Mesodermal cell (in vitro differentiated cells): ENCODE measurements around the gene YIPF2.
A peak's percentile ranks its signal among the peaks of the same experiment; 100 is the strongest.

Source experiments
- H3K27ac ChIP-seq: 2 replicates; pipeline ENCODE4 v1.7.0; 2013; ENCODE audit warnings: mild to moderate bottlenecking, low read depth, low read length, moderate library complexity; ENCODE audit not compliant: severe bottlenecking
- H3K36me3 ChIP-seq: 2 replicates; pipeline ENCODE4 v1.7.1; 2013; ENCODE audit warnings: mild to moderate bottlenecking, low read length, moderate library complexity; ENCODE audit not compliant: control insufficient read depth, insufficient read depth
- H3K4me1 ChIP-seq: one replicate; pipeline ENCODE4 v1.7.1; 2013; ENCODE audit warnings: mild to moderate bottlenecking, low read length; ENCODE audit not compliant: insufficient read depth, control insufficient read depth, poor library complexity, severe bottlenecking
- H3K4me3 ChIP-seq: 2 replicates; pipeline ENCODE4 v1.7.0; 2013; ENCODE audit warnings: low read length, control low read depth, mild to moderate bottlenecking; ENCODE audit not compliant: insufficient read depth, poor library complexity, severe bottlenecking; ENCODE audit errors: extremely low read depth
- H3K9me3 ChIP-seq: 2 replicates; pipeline ENCODE4 v1.7.1; 2013; ENCODE audit warnings: mild to moderate bottlenecking, low read length, moderate library complexity; ENCODE audit not compliant: control insufficient read depth
- WGBS, 2 experiments: methylation state at CpG; one replicate each; pipeline ENCODE4 v1.1.5; 2013; ENCODE audit warnings: missing lambda C conversion rate in 2 of 2; ENCODE audit not compliant: insufficient coverage in 2 of 2; 5-methylcytosine and 5-hydroxymethylcytosine counted together

YIPF2 gene

GRCh38 chr19:10872546-10873107 lies 55.8 kb downstream of the YIPF2 start:
- H3K9me3 ChIP-seq, result no peaks in the 10 kb centered on the region
- peaks cover 3% of the 10 kb centered on the region for H3K4me1 ChIP-seq
- no peaks in the 10 kb centered on the region for H3K36me3 ChIP-seq
- 20 to 24% methylated on average over 10 to 13 of the region's 16 CpGs for WGBS, 2 experiments
- H3K4me3 ChIP-seq, result peak overlapping the region; percentile 90
- peak overlapping the region; percentile 67 for H3K27ac ChIP-seq
